ENCODE data around the gene CDK9.
"Not testable (repeated sequence)": the region's sequence is repeated elsewhere in the genome, so short reads cannot be mapped to it uniquely, and the experiment has no call there.

Gene CDK9

GRCh38 chr9:127825319-127826051 is 39.7 kb downstream of the CDK9 start:
- DNase-seq (ENCODE audit: low read depth), result no peak

- no peak for DNase-seq (ENCODE audit: low read depth)
Measured at GRCh38 chr9:127826253-127826913, 40.5 kb downstream of the CDK9 start.

- DNase-seq (ENCODE audit: low read depth), result no peak
Measured at GRCh38 chr9:127828262-127829031, 42.6 kb downstream of the CDK9 start.

DNA sequence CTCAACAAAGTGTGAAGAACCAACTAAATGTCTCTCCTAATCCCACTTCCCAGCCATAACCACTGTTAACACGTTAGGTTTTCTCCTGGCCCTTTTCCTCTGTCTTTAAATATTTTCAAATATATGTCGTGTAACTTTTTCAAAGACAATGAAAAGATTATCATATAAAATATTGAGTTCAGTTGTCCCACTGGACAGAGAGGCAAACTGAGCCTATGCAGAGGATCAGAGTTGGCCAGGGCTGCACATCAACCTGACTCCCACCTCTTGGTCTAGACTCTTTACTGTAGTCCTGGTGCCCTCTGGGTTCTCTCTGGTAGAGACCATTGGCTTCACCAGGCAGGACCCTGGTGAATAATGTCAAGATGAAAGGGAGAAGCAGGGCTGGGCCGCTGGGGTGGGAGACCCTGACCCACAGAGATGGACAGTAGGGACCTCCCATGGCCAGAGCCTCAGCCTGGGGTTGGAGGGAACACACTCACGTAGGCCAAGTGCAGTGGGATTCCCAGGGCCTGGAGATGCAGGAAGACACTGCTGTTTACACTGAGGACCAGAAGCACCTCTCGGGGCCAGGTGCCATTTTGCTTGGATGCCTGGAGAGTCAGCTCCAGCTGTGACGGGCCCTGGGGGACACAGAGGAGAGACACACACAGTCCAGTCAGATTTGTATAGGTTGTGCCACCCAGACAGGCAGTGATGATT is 43.5 kb downstream of the CDK9 start:
- DNase-seq (ENCODE audit: low read depth), result no peak

- no peak for DNase-seq (ENCODE audit: low read depth)
Measured at GRCh38 chr9:127832248-127832647, 46.4 kb downstream of the CDK9 start.

DNA sequence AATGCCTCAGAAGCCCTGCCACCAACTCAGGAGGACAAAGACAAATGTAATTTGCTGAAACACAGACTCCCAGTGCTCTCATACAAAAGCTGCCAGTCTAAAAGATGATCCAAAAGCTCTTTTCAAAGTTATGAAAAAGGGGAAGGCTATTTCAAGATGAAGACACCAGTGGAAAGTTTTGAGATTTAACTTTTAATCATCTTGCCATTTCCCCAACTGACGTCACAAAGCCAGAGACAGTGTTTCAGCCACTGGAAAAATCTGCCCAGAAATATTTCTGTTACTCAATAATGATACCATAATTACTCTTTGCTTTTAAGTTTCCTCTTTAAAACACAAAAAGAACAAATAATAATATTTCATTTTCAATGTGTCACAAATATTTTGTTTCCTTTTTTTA is 47.7 kb downstream of the CDK9 start:
- DNase-seq (ENCODE audit: low read depth), result no peak

GRCh38 chr9:127835991-127836516 is 50.2 kb downstream of the CDK9 start:
- DNase-seq (ENCODE audit: low read depth), result no peak

DNA sequence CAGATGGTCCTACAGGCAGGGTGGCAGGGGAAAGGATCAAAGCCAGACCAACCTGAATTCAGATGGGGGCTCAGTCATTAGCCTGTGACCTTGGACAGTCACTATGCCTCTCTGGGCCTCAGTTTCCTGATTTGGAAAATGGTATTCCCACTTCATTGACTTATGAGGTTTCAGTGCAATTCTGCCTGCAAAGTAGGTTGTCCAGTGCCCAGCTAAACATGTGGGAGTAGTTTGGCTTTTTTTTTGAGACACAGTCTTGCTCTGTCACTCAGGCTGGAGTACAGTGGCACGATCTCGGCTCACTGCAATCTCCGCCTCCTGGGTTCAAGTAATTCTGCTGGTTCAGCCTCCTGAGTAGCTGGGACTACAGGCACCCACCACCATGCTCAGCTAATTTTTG is 50.7 kb downstream of the CDK9 start:
- not testable (repeated sequence) for DNase-seq (ENCODE audit: low read depth)

- DNase-seq (ENCODE audit: low read depth), result no peak
Measured at GRCh38 chr9:127837346-127837745, 51.5 kb downstream of the CDK9 start.

- DNase-seq (ENCODE audit: low read depth), result no peak
Measured at GRCh38 chr9:127838375-127839078, 52.7 kb downstream of the CDK9 start.

All from stimulated activated CD8-positive, alpha-beta memory T cell treated with anti-CD3 and anti-CD28 coated beads, Interleukin-7, amount 100 ng/mL, for 24 hours (primary cell).